H1 (cell line): ENCODE data around the gene RAP2C. TPM values are rescaled to one million over a fixed set of nuclear protein-coding genes. Genes with fewer than 3 reads are reported as not detected.

Source experiments
- CHD1 ChIP-seq: IDR thresholded peaks from 2 replicates; pipeline ENCODE4 v1.6.1; 2012; ENCODE audit warnings: low read depth, low read length, improper control_type of control experiment
- JUN ChIP-seq: IDR thresholded peaks from 2 replicates; pipeline ENCODE4 v1.6.1; 2011; ENCODE audit warnings: low read depth, mild to moderate bottlenecking, improper control_type of control experiment, low read length
- SIN3A ChIP-seq, 2 experiments: IDR thresholded peaks in 1 of 2; conservative IDR thresholded peaks in 1 of 2; 2 replicates each; pipeline ENCODE4 v1.6.1; 2011 to 2012; ENCODE audit warnings: low read length in 2 of 2, improper control_type of control experiment in 1 of 2, low read depth in 1 of 2, mild to moderate bottlenecking in 1 of 2
- SRF ChIP-seq: IDR thresholded peaks from 2 replicates; pipeline ENCODE4 v1.6.1; 2011; ENCODE audit warnings: mild to moderate bottlenecking, low read depth, low read length, moderate library complexity
- TEAD4 ChIP-seq: IDR thresholded peaks from 2 replicates; pipeline ENCODE4 v1.6.1; 2012; ENCODE audit warnings: low read depth, low read length, inconsistent platforms, mixed read lengths
- polyA plus RNA-seq, 7 experiments: library from polyadenylated mRNA; depleted of rRNA in 3 of 7; stranded (reverse) in 5 of 7; unstranded in 2 of 7; fragments of >200 nt in 5 of 7; fragments of 200-250 nt in 2 of 7; gene quantifications; 1 replicate in 5 of 7; 2 replicates in 1 of 7; 4 replicates in 1 of 7; pipeline versions ENCODE4 v1.2.1 to v1.2.3, GENCODE V29; 2011 to 2013; ENCODE audit warnings: missing spikeins in 2 of 7, mixed read lengths in 2 of 7
- total RNA-seq: library from RNA; stranded (reverse); fragmentation: NEBNext Ultra II Directional; extraction: Animal tissue kit (Norgen Biotek cat#: 25700); gene quantifications from 2 replicates; pipeline ENCODE4 v1.2.1, GENCODE V29; 2021
- TF ChIP-seq, protein P1 (sequence below): fragments of 300-600 bp; sonication (generic); IDR thresholded peaks from 2 replicates; pipeline ENCODE4 v1.7.1; 2012; ENCODE audit warnings: low read length, moderate library complexity, mild to moderate bottlenecking, inconsistent platforms; ENCODE audit not compliant: insufficient replicate concordance
- TF ChIP-seq, protein P2 (sequence below): IDR thresholded peaks from 2 replicates; pipeline ENCODE4 v1.6.1; 2011; ENCODE audit warnings: low read length, improper control_type of control experiment

RAP2C gene
- total and polyA plus RNA-seq, 2 of the 8 experiments (the other 6 are each of a cell fraction or from before 2014, with no cell fraction given), result 4.7 to 20.5 TPM

DNA sequence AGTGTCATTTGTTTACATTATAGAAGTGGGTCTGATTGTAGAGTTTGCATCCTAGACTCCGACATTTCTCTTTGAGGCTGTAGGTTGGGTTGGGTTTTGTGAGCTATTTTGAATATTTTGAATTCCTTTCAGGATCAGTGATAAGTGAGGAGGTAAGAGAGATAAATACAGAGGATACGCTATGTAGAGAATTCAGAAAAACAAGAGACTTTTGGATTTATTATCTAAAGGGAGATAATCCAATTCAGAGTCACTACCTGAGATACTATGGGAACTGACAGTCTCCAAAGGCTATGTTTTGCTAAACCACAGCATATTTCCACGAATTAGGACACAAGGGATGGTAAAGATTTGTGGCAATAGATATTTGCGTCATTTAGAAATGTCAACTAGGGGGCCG lies 16.9 kb upstream of the RAP2C start (continued):
- TF ChIP-seq, protein P1, sequence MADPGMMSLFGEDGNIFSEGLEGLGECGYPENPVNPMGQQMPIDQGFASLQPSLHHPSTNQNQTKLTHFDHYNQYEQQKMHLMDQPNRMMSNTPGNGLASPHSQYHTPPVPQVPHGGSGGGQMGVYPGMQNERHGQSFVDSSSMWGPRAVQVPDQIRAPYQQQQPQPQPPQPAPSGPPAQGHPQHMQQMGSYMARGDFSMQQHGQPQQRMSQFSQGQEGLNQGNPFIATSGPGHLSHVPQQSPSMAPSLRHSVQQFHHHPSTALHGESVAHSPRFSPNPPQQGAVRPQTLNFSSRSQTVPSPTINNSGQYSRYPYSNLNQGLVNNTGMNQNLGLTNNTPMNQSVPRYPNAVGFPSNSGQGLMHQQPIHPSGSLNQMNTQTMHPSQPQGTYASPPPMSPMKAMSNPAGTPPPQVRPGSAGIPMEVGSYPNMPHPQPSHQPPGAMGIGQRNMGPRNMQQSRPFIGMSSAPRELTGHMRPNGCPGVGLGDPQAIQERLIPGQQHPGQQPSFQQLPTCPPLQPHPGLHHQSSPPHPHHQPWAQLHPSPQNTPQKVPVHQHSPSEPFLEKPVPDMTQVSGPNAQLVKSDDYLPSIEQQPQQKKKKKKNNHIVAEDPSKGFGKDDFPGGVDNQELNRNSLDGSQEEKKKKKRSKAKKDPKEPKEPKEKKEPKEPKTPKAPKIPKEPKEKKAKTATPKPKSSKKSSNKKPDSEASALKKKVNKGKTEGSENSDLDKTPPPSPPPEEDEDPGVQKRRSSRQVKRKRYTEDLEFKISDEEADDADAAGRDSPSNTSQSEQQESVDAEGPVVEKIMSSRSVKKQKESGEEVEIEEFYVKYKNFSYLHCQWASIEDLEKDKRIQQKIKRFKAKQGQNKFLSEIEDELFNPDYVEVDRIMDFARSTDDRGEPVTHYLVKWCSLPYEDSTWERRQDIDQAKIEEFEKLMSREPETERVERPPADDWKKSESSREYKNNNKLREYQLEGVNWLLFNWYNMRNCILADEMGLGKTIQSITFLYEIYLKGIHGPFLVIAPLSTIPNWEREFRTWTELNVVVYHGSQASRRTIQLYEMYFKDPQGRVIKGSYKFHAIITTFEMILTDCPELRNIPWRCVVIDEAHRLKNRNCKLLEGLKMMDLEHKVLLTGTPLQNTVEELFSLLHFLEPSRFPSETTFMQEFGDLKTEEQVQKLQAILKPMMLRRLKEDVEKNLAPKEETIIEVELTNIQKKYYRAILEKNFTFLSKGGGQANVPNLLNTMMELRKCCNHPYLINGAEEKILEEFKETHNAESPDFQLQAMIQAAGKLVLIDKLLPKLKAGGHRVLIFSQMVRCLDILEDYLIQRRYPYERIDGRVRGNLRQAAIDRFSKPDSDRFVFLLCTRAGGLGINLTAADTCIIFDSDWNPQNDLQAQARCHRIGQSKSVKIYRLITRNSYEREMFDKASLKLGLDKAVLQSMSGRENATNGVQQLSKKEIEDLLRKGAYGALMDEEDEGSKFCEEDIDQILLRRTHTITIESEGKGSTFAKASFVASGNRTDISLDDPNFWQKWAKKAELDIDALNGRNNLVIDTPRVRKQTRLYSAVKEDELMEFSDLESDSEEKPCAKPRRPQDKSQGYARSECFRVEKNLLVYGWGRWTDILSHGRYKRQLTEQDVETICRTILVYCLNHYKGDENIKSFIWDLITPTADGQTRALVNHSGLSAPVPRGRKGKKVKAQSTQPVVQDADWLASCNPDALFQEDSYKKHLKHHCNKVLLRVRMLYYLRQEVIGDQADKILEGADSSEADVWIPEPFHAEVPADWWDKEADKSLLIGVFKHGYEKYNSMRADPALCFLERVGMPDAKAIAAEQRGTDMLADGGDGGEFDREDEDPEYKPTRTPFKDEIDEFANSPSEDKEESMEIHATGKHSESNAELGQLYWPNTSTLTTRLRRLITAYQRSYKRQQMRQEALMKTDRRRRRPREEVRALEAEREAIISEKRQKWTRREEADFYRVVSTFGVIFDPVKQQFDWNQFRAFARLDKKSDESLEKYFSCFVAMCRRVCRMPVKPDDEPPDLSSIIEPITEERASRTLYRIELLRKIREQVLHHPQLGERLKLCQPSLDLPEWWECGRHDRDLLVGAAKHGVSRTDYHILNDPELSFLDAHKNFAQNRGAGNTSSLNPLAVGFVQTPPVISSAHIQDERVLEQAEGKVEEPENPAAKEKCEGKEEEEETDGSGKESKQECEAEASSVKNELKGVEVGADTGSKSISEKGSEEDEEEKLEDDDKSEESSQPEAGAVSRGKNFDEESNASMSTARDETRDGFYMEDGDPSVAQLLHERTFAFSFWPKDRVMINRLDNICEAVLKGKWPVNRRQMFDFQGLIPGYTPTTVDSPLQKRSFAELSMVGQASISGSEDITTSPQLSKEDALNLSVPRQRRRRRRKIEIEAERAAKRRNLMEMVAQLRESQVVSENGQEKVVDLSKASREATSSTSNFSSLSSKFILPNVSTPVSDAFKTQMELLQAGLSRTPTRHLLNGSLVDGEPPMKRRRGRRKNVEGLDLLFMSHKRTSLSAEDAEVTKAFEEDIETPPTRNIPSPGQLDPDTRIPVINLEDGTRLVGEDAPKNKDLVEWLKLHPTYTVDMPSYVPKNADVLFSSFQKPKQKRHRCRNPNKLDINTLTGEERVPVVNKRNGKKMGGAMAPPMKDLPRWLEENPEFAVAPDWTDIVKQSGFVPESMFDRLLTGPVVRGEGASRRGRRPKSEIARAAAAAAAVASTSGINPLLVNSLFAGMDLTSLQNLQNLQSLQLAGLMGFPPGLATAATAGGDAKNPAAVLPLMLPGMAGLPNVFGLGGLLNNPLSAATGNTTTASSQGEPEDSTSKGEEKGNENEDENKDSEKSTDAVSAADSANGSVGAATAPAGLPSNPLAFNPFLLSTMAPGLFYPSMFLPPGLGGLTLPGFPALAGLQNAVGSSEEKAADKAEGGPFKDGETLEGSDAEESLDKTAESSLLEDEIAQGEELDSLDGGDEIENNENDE, result no peak
- TF ChIP-seq SRF, result no peak
- TF ChIP-seq, protein P2, sequence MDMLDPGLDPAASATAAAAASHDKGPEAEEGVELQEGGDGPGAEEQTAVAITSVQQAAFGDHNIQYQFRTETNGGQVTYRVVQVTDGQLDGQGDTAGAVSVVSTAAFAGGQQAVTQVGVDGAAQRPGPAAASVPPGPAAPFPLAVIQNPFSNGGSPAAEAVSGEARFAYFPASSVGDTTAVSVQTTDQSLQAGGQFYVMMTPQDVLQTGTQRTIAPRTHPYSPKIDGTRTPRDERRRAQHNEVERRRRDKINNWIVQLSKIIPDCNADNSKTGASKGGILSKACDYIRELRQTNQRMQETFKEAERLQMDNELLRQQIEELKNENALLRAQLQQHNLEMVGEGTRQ, result no peak
- no peak for TF ChIP-seq JUN
- no peak for TF ChIP-seq TEAD4
- TF ChIP-seq CHD1, result no peak
- no peak for TF ChIP-seq SIN3A (conservative IDR thresholded peaks at IDR 0.05 in 1 of 2, IDR thresholded peaks at IDR 0.05 in 1 of 2; ENCODE audit: low read depth in 1 of 2, low read length in 2 of 2)
